Prostate gland (tissue), 2 donors: ENCODE results near the gene DUSP14.

ENCODE experiments used
- CTCF ChIP-seq, 4 experiments: fragments of 200-600 bp in 2 of 4; fragments of 450-650 bp in 2 of 4; sonication (generic) in 2 of 4; IDR thresholded peaks; 1 replicate in 3 of 4; 2 replicates in 1 of 4; pipeline ENCODE4 v1.5.1; 2016 to 2019; ENCODE audit warnings: antibody characterized with exemption in 4 of 4, mild to moderate bottlenecking in 2 of 4, moderate library complexity in 2 of 4
- POLR2A ChIP-seq: fragments of 450-650 bp; IDR thresholded peaks from one replicate; pipeline ENCODE4 v1.6.1; 2016; ENCODE audit warnings: antibody characterized with exemption, mild to moderate bottlenecking
- POLR2AphosphoS5 ChIP-seq: sonication (generic); formaldehyde crosslinking; IDR thresholded peaks from one replicate; pipeline ENCODE4 v1.6.1; 2017; ENCODE audit warnings: antibody characterized with exemption

GRCh38 chr17:37518826-37519225 is 29.1 kb downstream of the DUSP14 start:
- TF ChIP-seq POLR2AphosphoS5 (no peak), CTCF (IDR thresholded peaks at IDR 0.05) (peak in 2 of 4 experiments; percentile 9 to 30), POLR2A (no peak)
